Skeletal muscle tissue (tissue), 4 donors: ENCODE measurements around the gene FAM72A. TPM values are rescaled to one million over a fixed set of nuclear protein-coding genes. Genes with fewer than 3 reads are reported as not detected.
"Not testable (repeated sequence)": the region's sequence is repeated elsewhere in the genome, so short reads cannot be mapped to it uniquely, and the experiment has no call there.

ENCODE experiments used
- H3K27ac ChIP-seq: one replicate; pipeline ENCODE4 v1.7.0; 2013; ENCODE audit warnings: mild to moderate bottlenecking, low read depth, low read length, inconsistent platforms
- H3K27me3 ChIP-seq, 3 donors: one replicate each; pipeline ENCODE4 v1.7.0; 2013; ENCODE audit warnings: low read length in 3 of 3; ENCODE audit not compliant: control insufficient read depth in 3 of 3, insufficient read depth in 3 of 3
- H3K36me3 ChIP-seq, 3 donors: one replicate each; pipeline ENCODE4 v1.7.0; 2013; ENCODE audit warnings: low read length in 3 of 3; ENCODE audit not compliant: control insufficient read depth in 3 of 3, insufficient read depth in 3 of 3
- H3K4me1 ChIP-seq, 3 donors: one replicate each; pipeline ENCODE4 v1.7.0; 2013; ENCODE audit warnings: low read length in 3 of 3, mild to moderate bottlenecking in 3 of 3; ENCODE audit not compliant: control insufficient read depth in 3 of 3, insufficient read depth in 3 of 3
- H3K4me3 ChIP-seq, 3 donors: one replicate each; pipeline ENCODE4 v1.7.0; 2013; ENCODE audit warnings: low read length in 3 of 3
- H3K9ac ChIP-seq, 3 donors: one replicate each; pipeline ENCODE4 v1.7.0; 2013; ENCODE audit warnings: low read length in 3 of 3, mild to moderate bottlenecking in 3 of 3, moderate library complexity in 2 of 3, low read depth in 1 of 3
- H3K9me3 ChIP-seq, 3 donors: one replicate each; pipeline ENCODE4 v1.7.0; 2013; ENCODE audit warnings: low read length in 3 of 3; ENCODE audit not compliant: control insufficient read depth in 3 of 3
- total RNA-seq: library from RNA; depleted of rRNA; stranded (reverse); fragments of >200 nt; gene quantifications from one replicate; pipeline ENCODE4 v1.2.3, GENCODE V29; 2014
- donor health status: Osteomylitis.

FAM72A gene
- 1.0 TPM for total RNA-seq

- Histone ChIP-seq H3K9ac (peak within 1 kb of the TSS in 1 of 3 donors; percentile 50), H3K4me3 (peak within 1 kb of the TSS in 1 of 3 donors; percentile 35), H3K27ac (peak within 1 kb of the TSS; percentile 30)
- not testable (repeated sequence) for H3K27me3 ChIP-seq, H3K9me3 ChIP-seq, H3K4me1 ChIP-seq, H3K36me3 ChIP-seq
Measured at GRCh38 chr1:206202789-206203363, at the start of gene FAM72A. Gene FAM72A (minus strand): TSS chr1:206202839. CDS start chr1:206202025, 814 bp downstream.

- H3K27ac ChIP-seq, H3K36me3 ChIP-seq: not testable (repeated sequence)
Measured at GRCh38 chr1:206250953-206251681, 48.5 kb upstream of the FAM72A start.

GRCh38 chr1:206246129-206246886, 43.7 kb upstream of the FAM72A start:
- H3K27me3 ChIP-seq, H3K4me3 ChIP-seq, H3K36me3 ChIP-seq, H3K27ac ChIP-seq, H3K9me3 ChIP-seq, H3K4me1 ChIP-seq, H3K9ac ChIP-seq: not testable (repeated sequence)

More at GRCh38 chr1:206250953-206251681, 48.5 kb upstream of the FAM72A start:
- not testable (repeated sequence) for H3K9ac ChIP-seq, H3K9me3 ChIP-seq, H3K4me3 ChIP-seq, H3K4me1 ChIP-seq, H3K27me3 ChIP-seq

GRCh38 chr1:206245479-206245878, 42.8 kb upstream of the FAM72A start:
- not testable (repeated sequence) for H3K36me3 ChIP-seq, H3K27me3 ChIP-seq, H3K4me3 ChIP-seq, H3K9me3 ChIP-seq, H3K9ac ChIP-seq, H3K4me1 ChIP-seq, H3K27ac ChIP-seq

GRCh38 chr1:206243335-206243734, 40.7 kb upstream of the FAM72A start:
- H3K4me3 ChIP-seq, H3K9ac ChIP-seq, H3K9me3 ChIP-seq, H3K36me3 ChIP-seq, H3K27me3 ChIP-seq, H3K4me1 ChIP-seq, H3K27ac ChIP-seq: not testable (repeated sequence)

GRCh38 chr1:206240288-206240687, 37.6 kb upstream of the FAM72A start:
- not testable (repeated sequence) for H3K4me1 ChIP-seq

GRCh38 chr1:206235190-206235589, 32.6 kb upstream of the FAM72A start:
- not testable (repeated sequence) for H3K9ac ChIP-seq, H3K27ac ChIP-seq, H3K27me3 ChIP-seq, H3K36me3 ChIP-seq, H3K4me3 ChIP-seq, H3K9me3 ChIP-seq, H3K4me1 ChIP-seq

More at GRCh38 chr1:206240288-206240687, 37.6 kb upstream of the FAM72A start:
- H3K36me3 ChIP-seq, H3K9ac ChIP-seq, H3K27me3 ChIP-seq, H3K27ac ChIP-seq, H3K9me3 ChIP-seq, H3K4me3 ChIP-seq: not testable (repeated sequence)

GRCh38 chr1:206234189-206234916, 31.7 kb upstream of the FAM72A start:
- not testable (repeated sequence) for H3K4me3 ChIP-seq, H3K9ac ChIP-seq, H3K36me3 ChIP-seq, H3K4me1 ChIP-seq, H3K27ac ChIP-seq, H3K27me3 ChIP-seq, H3K9me3 ChIP-seq

GRCh38 chr1:206232970-206233645, 30.5 kb upstream of the FAM72A start:
- H3K9ac ChIP-seq, H3K36me3 ChIP-seq: not testable (repeated sequence)

More at GRCh38 chr1:206232970-206233645, 30.5 kb upstream of the FAM72A start:
- not testable (repeated sequence) for H3K4me1 ChIP-seq, H3K4me3 ChIP-seq, H3K9me3 ChIP-seq, H3K27me3 ChIP-seq, H3K27ac ChIP-seq
